Mammary epithelial cell (primary cell): ENCODE measurements around the gene HLCS.

Experiments
- CTCF ChIP-seq, 2 donors: IDR thresholded peaks in 1 of 2; conservative IDR thresholded peaks in 1 of 2; 2 replicates each; pipeline ENCODE4 v1.5.1; 2011 to 2012; ENCODE audit warnings: inconsistent platforms in 2 of 2, low read length in 2 of 2, mild to moderate bottlenecking in 2 of 2, control low read depth in 1 of 2, low read depth in 1 of 2; ENCODE audit not compliant: insufficient read depth in 1 of 2; ENCODE audit errors: extremely low read depth in 1 of 2
- EZH2 ChIP-seq: IDR thresholded peaks from 2 replicates; pipeline ENCODE4 v1.6.1; 2012; ENCODE audit warnings: low read length, inconsistent platforms, borderline replicate concordance

DNA sequence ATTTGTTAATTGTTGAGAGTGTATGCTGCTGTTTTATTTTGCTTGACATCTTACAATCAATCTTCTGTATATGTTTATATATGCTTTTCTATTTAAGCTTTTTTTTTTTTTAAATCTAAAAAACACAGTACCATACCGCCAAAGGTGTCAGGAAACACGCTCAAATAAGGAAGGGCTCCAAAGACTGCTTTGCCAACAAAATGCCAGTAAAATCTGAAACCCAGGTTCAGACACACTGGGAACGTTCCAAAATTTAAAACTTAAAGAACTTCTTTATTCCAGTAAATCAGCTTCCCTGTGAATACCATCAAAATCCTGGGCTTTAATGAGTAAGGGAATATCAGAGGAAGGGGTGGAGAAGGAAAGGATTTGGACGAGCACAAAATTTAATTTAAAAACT lies 180.3 kb downstream of the HLCS start:
- no peak for TF ChIP-seq CTCF (conservative IDR thresholded peaks at IDR 0.05 in 1 of 2, IDR thresholded peaks at IDR 0.05 in 1 of 2; ENCODE audit: extremely low read depth in 1 of 2, insufficient read depth in 1 of 2, low read depth in 1 of 2, low read length in 2 of 2)
- no peak for TF ChIP-seq EZH2
